Measurements from ENCODE around the gene ADIRF.

ADIRF gene

DNA sequence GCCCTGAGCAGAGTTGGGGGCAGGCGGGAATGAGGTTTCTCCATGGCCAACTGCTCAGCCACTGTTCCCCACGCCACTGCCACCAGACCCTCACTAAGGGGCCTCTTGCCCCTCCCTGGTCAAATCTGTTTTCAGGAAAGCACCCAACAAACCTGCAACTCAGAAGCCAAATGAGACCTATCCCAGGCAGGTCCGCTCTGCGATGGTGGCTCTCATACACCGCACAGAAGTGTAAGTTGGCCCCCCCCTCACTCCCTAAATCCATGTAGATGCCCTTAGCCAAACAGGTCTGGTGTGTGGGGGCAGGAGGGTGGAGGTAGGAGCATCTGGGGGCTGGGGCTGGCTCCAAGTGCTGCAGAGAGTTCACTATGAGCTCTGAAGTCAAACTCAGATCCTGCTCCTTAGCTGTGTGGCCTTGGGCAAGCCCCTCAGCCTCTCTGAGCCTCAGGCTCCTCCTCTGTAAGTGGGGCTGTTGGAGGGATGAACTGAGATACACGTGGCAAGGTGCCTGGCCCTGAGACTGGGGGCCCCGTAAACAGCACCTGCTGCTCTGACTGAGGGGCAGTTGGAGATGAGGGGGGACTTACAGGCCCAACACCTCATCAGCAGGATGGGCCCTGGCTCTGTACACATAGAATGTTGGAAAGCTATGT is 12.0 kb upstream of the ADIRF start:
- no peak for DNase-seq (ENCODE audit: low spot score)
- TF ChIP-seq CTCF (IDR thresholded peaks at IDR 0.05; ENCODE audit: extremely low read depth, missing control alignments), result no peak

- DNase-seq (ENCODE audit: low spot score), result no peak
- no peak for TF ChIP-seq CTCF (IDR thresholded peaks at IDR 0.05; ENCODE audit: extremely low read depth, missing control alignments)
These were observed 11.3 kb upstream of the ADIRF start for GRCh38 chr10:86956848-86957448.

GRCh38 chr10:86957471-86958115 is 10.7 kb upstream of the ADIRF start, which contains the start of gene MMRN2:
Gene MMRN2, minus strand, starts transcription at chr10:86957615. Its CDS starts 74 bp downstream, at chr10:86957541.
- no peak for DNase-seq (ENCODE audit: low spot score)
- no peak for TF ChIP-seq CTCF (IDR thresholded peaks at IDR 0.05; ENCODE audit: extremely low read depth, missing control alignments)

- DNase-seq (ENCODE audit: low spot score), result no peak
- TF ChIP-seq CTCF (IDR thresholded peaks at IDR 0.05; ENCODE audit: extremely low read depth, missing control alignments), result no peak
These were observed 10.0 kb upstream of the ADIRF start, which contains the start of gene SNCG for GRCh38 chr10:86958116-86958900. Gene SNCG, plus strand, starts transcription at chr10:86958599. Its CDS starts 99 bp downstream, at chr10:86958698.

DNA sequence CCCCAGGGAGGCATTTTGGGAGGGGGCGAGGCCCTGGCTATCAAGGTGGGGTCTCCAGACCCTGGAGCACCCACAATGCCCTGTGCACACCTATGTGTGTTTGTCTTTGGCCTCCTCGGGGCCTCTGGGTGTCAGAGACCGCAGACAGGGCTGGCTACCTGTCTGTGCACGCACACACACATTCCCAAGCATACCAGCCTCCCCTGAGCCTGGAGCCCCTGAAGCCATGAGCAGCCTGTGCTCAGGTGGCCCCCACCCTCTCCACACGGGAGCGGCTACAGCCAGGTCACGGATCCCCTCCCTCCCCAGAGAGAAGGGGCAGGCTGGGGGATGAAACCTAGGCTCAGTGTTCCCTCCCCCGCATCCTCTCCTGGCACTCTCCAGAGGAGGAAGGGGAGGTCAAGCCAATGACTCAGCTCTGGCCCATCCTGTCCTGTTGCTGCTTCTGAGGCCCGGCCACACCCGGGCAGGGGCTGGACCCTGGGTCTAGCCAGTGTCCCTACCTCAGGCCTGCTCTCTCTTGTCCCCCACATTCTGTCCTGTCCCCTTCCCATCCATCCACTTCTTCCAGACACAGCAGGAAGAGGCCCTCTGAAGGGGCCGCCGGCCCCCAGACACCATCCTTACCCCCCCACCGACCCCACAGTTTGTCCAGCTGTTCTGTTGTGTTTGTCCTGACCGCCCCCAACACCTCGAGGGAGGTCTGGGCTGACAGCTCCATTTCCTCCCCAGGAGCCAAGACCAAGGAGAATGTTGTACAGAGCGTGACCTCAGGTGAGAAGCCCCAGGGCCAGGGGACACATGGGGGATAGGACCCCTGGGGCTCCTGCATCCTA is 9.2 kb upstream of the ADIRF start:
- no peak for TF ChIP-seq CTCF (IDR thresholded peaks at IDR 0.05; ENCODE audit: extremely low read depth, missing control alignments)
- no peak for DNase-seq (ENCODE audit: low spot score)

DNA sequence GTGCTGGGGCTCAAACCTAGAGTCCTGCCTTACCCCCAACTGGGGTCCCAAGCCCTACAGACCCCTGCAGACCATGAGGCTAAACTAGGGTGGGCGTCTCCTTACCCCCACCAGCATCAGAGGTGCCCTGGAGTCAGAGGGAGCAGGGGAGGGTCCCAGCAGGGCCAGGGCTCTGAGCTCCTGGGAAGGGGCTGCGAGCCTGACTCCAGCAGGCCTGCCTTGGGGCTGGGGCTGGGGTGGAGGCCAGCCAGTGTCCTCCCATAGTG is 8.6 kb upstream of the ADIRF start:
- no peak for DNase-seq (ENCODE audit: low spot score)
- TF ChIP-seq CTCF (IDR thresholded peaks at IDR 0.05; ENCODE audit: extremely low read depth, missing control alignments), result no peak

All from GM20000 (cell line).